ENCODE results near the gene MPC2. TPM values are rescaled to one million over a fixed set of nuclear protein-coding genes. Genes with fewer than 3 reads are reported as not detected.

The MPC2 gene
- total RNA-seq, 1 experiment from 2014 or later = 49.9 TPM

GRCh38 chr1:167922611-167923074 is 14.2 kb downstream of the MPC2 start:
- intact Hi-C loops (cut with micrococcal nuclease) = no loop called here
- Histone ChIP-seq H3K9me2 (ENCODE audit: insufficient read depth) (no peaks in the 10 kb centered on the region), H3K27me3 (ENCODE audit: insufficient read depth, low read length) (no peaks in the 10 kb centered on the region), H3K79me2 (ENCODE audit: insufficient read depth, low read length) (no peaks in the 10 kb centered on the region), H3K4me3 (replicated peaks in 1 of 2; ENCODE audit: low read depth in 1 of 2, low read length in 2 of 2) (no peak overlapping the region), H3K9ac (ENCODE audit: low read length) (no peak overlapping the region), H3K9me3 (ENCODE audit: control insufficient read depth in 1 of 2, insufficient read depth in 1 of 2, low read depth in 1 of 2, low read length in 2 of 2) (no peaks in the 10 kb centered on the region), H4K20me1 (ENCODE audit: insufficient read depth) (no peaks in the 10 kb centered on the region), H3K36me3 (ENCODE audit: control insufficient read depth in 1 of 2, insufficient read depth in 2 of 2, low read length in 2 of 2) (no peaks in the 10 kb centered on the region), H3K4me1 (ENCODE audit: control insufficient read depth in 1 of 2, insufficient read depth in 2 of 2, low read length in 2 of 2) (peaks cover 0 to 15% of the 10 kb centered on the region in 2 experiments; a peak in 2 of 4 replicates), H3K27ac (ENCODE audit: low read depth, low read length) (no peak overlapping the region), H2AFZ (ENCODE audit: low read depth, low read length, poor library complexity, severe bottlenecking) (no peak overlapping the region), H3K4me2 (ENCODE audit: low read length) (peak overlapping the region; percentile 10)
- no peak for ATAC-seq
- ChIA-PET RAD21 (ENCODE audit: low non-redundant PET in 1 of 2, low total read pairs in 2 of 2, uncharacterized antibody in 2 of 2, unreplicated experiment in 2 of 2) (no interaction called here), POLR2A (interaction anchor here (0.8 kb wide), 1 partner anchor 14 kb away, joined by 3 read pairs; the partner anchor contains the start of gene MPC2), CTCF (no interaction called here)
- TF ChIP-seq FOSL1 (IDR thresholded peaks at IDR 0.05; ENCODE audit: low read depth) = peak; percentile 30; the same call in 1 of the 2 replicates
- no peak for TF ChIP-seq RAD21 (IDR thresholded peaks at IDR 0.05; ENCODE audit: low read depth)
- BruUV-seq (replicated peaks) = no TSS peak
- DNase-seq (ENCODE audit: low read depth, low spot score) = no peak

DNA sequence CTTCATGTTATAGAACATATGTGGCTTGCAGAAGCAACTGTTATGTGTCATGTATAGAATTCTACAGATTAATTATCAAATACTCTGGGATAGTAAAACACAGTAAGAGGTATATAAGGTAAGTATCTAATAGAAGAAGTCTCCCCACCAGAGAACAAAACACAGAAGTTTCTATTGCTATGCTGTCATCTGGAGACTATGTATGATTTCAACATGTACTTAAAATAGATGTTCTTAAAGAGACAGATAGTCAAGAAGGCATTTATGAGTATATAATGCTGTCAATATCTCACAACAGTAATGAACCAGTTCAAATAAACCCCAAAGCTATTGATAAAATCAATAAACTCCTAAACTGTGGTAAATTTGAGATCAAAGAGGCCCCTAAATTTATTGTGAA is 14.8 kb downstream of the MPC2 start:
- ATAC-seq = no peak
- POLR2A ChIA-PET = interaction anchor here (0.8 kb wide), 1 partner anchor 15 kb away, joined by 3 read pairs; the partner anchor contains the start of gene MPC2
- Histone ChIP-seq H3K27ac (ENCODE audit: low read depth, low read length) (no peak overlapping the region), H3K79me2 (ENCODE audit: insufficient read depth, low read length) (no peaks in the 10 kb centered on the region), H3K4me2 (ENCODE audit: low read length) (no peak overlapping the region), H3K27me3 (ENCODE audit: insufficient read depth, low read length) (no peaks in the 10 kb centered on the region), H3K4me1 (ENCODE audit: control insufficient read depth in 1 of 2, insufficient read depth in 2 of 2, low read length in 2 of 2) (peaks cover 0 to 15% of the 10 kb centered on the region in 2 experiments; a peak in 2 of 4 replicates), H4K20me1 (ENCODE audit: insufficient read depth) (no peaks in the 10 kb centered on the region), H3K9me3 (ENCODE audit: control insufficient read depth in 1 of 2, insufficient read depth in 1 of 2, low read depth in 1 of 2, low read length in 2 of 2) (no peaks in the 10 kb centered on the region), H3K9me2 (ENCODE audit: insufficient read depth) (no peaks in the 10 kb centered on the region), H2AFZ (ENCODE audit: low read depth, low read length, poor library complexity, severe bottlenecking) (no peak overlapping the region), H3K4me3 (replicated peaks in 1 of 2; ENCODE audit: low read depth in 1 of 2, low read length in 2 of 2) (no peak overlapping the region), H3K36me3 (ENCODE audit: control insufficient read depth in 1 of 2, insufficient read depth in 2 of 2, low read length in 2 of 2) (no peaks in the 10 kb centered on the region), H3K9ac (ENCODE audit: low read length) (no peak overlapping the region)
- CTCF ChIA-PET = no interaction called here
- no peak for DNase-seq (ENCODE audit: low read depth, low spot score)
- RAD21 ChIA-PET (ENCODE audit: low non-redundant PET in 1 of 2, low total read pairs in 2 of 2, uncharacterized antibody in 2 of 2, unreplicated experiment in 2 of 2) = no interaction called here
- no TSS peak for BruUV-seq (replicated peaks)
- TF ChIP-seq RAD21 (IDR thresholded peaks at IDR 0.05; ENCODE audit: low read depth) (no peak), ZNF274 (IDR thresholded peaks at IDR 0.05; ENCODE audit: low read depth, low read length) (no peak), EGR1 (IDR thresholded peaks at IDR 0.05; ENCODE audit: low read depth) (no peak), SIN3A (IDR thresholded peaks at IDR 0.05; ENCODE audit: low read depth) (no peak), CBX3 (IDR thresholded peaks at IDR 0.05; ENCODE audit: low read depth) (no peak), CEBPB (IDR thresholded peaks at IDR 0.05; ENCODE audit: low read depth) (no peak), POLR2A (IDR thresholded peaks at IDR 0.05; ENCODE audit: borderline replicate concordance, extremely low read depth, insufficient read depth, insufficient read length) (no peak), TCF7L2 (IDR thresholded peaks at IDR 0.05; ENCODE audit: borderline replicate concordance, extremely low read depth, insufficient read depth, insufficient read length) (no peak), YY1 (IDR thresholded peaks at IDR 0.05; ENCODE audit: extremely low read depth, insufficient replicate concordance, low read depth, low read length) (no peak), ZBTB33 (IDR thresholded peaks at IDR 0.05; ENCODE audit: extremely low read depth, insufficient replicate concordance, low read length) (no peak), JUND (IDR thresholded peaks at IDR 0.05) (no peak), EZH2phosphoT487 (IDR thresholded peaks at IDR 0.05; ENCODE audit: borderline replicate concordance) (no peak)
- TF ChIP-seq, protein P1, sequence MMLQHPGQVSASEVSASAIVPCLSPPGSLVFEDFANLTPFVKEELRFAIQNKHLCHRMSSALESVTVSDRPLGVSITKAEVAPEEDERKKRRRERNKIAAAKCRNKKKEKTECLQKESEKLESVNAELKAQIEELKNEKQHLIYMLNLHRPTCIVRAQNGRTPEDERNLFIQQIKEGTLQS (IDR thresholded peaks at IDR 0.05) = no peak
- TF ChIP-seq, protein P2, sequence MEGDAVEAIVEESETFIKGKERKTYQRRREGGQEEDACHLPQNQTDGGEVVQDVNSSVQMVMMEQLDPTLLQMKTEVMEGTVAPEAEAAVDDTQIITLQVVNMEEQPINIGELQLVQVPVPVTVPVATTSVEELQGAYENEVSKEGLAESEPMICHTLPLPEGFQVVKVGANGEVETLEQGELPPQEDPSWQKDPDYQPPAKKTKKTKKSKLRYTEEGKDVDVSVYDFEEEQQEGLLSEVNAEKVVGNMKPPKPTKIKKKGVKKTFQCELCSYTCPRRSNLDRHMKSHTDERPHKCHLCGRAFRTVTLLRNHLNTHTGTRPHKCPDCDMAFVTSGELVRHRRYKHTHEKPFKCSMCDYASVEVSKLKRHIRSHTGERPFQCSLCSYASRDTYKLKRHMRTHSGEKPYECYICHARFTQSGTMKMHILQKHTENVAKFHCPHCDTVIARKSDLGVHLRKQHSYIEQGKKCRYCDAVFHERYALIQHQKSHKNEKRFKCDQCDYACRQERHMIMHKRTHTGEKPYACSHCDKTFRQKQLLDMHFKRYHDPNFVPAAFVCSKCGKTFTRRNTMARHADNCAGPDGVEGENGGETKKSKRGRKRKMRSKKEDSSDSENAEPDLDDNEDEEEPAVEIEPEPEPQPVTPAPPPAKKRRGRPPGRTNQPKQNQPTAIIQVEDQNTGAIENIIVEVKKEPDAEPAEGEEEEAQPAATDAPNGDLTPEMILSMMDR (IDR thresholded peaks at IDR 0.05 in 2 of 3, conservative IDR thresholded peaks at IDR 0.05 in 1 of 3; ENCODE audit: borderline replicate concordance in 1 of 3, insufficient read depth in 1 of 3, low read depth in 2 of 3, low read length in 2 of 3) = no peak
- intact Hi-C loops (cut with micrococcal nuclease) = no loop called here

Data from HCT116 (cell line).